B cell (primary cell): ENCODE data around the gene TGFBR1.

Experiments
- EZH2 ChIP-seq: IDR thresholded peaks from 2 replicates; pipeline ENCODE4 v1.6.1; 2012; ENCODE audit warnings: borderline replicate concordance, low read depth, mild to moderate bottlenecking, moderate library complexity, low read length; ENCODE audit not compliant: insufficient read depth, poor library complexity, severe bottlenecking
- TF ChIP-seq, protein P1 (sequence below): fragments of 200-600 bp; IDR thresholded peaks from one replicate; pipeline ENCODE4 v1.8.0; 2022; ENCODE audit warnings: antibody characterized with exemption, mild to moderate bottlenecking

DNA sequence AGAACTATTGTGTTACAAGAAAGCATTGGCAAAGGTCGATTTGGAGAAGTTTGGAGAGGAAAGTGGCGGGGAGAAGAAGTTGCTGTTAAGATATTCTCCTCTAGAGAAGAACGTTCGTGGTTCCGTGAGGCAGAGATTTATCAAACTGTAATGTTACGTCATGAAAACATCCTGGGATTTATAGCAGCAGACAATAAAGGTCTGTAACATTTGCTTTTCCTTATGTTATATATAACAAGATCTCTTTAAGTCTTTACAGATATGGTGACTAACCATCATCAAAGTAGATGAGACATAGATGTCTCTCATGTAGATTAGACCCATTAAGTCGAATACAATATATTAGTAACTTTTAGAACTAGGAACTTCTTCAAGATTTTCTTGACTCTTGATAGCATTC is 33.0 kb downstream of the TGFBR1 start:
- TF ChIP-seq, protein P1, sequence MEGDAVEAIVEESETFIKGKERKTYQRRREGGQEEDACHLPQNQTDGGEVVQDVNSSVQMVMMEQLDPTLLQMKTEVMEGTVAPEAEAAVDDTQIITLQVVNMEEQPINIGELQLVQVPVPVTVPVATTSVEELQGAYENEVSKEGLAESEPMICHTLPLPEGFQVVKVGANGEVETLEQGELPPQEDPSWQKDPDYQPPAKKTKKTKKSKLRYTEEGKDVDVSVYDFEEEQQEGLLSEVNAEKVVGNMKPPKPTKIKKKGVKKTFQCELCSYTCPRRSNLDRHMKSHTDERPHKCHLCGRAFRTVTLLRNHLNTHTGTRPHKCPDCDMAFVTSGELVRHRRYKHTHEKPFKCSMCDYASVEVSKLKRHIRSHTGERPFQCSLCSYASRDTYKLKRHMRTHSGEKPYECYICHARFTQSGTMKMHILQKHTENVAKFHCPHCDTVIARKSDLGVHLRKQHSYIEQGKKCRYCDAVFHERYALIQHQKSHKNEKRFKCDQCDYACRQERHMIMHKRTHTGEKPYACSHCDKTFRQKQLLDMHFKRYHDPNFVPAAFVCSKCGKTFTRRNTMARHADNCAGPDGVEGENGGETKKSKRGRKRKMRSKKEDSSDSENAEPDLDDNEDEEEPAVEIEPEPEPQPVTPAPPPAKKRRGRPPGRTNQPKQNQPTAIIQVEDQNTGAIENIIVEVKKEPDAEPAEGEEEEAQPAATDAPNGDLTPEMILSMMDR = no peak
- no peak for TF ChIP-seq EZH2
